ENCODE measurements around the gene CFHR3.

DNA sequence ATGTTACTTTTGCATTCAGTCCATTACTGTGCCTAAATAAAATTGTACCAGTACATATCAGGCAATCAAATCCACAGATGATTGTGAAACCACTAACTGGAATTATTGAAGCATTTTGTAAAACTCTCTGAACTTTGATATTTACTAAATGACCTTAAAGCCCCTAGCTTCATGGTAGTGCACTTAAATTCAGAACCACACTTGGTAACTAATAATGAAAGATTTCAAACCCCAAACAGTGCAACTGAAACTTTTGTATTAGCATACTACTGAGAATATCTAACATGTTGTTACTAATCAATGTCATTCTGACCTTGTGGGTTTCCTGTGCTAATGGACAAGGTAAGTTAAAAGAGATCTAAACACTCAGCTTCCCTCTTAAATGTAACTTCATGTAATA lies at the start of gene CFHR3:
- TF ChIP-seq ZNF302 (CRISPR knock-in tag; IDR thresholded peaks at IDR 0.05) (no peak), POLR2A (IDR thresholded peaks at IDR 0.05; ENCODE audit: low read length) (no peak)
- TF ChIP-seq, protein P1, sequence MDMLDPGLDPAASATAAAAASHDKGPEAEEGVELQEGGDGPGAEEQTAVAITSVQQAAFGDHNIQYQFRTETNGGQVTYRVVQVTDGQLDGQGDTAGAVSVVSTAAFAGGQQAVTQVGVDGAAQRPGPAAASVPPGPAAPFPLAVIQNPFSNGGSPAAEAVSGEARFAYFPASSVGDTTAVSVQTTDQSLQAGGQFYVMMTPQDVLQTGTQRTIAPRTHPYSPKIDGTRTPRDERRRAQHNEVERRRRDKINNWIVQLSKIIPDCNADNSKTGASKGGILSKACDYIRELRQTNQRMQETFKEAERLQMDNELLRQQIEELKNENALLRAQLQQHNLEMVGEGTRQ (IDR thresholded peaks at IDR 0.05) = no peak
- TF ChIP-seq, protein P2, sequence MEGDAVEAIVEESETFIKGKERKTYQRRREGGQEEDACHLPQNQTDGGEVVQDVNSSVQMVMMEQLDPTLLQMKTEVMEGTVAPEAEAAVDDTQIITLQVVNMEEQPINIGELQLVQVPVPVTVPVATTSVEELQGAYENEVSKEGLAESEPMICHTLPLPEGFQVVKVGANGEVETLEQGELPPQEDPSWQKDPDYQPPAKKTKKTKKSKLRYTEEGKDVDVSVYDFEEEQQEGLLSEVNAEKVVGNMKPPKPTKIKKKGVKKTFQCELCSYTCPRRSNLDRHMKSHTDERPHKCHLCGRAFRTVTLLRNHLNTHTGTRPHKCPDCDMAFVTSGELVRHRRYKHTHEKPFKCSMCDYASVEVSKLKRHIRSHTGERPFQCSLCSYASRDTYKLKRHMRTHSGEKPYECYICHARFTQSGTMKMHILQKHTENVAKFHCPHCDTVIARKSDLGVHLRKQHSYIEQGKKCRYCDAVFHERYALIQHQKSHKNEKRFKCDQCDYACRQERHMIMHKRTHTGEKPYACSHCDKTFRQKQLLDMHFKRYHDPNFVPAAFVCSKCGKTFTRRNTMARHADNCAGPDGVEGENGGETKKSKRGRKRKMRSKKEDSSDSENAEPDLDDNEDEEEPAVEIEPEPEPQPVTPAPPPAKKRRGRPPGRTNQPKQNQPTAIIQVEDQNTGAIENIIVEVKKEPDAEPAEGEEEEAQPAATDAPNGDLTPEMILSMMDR (IDR thresholded peaks at IDR 0.05) = no peak
